GM21786 (cell line): ENCODE results near the gene TLK2.
"Not testable (repeated sequence)": the region's sequence is repeated elsewhere in the genome, so short reads cannot be mapped to it uniquely, and the experiment has no call there.

Source experiments
- ATAC-seq: cut with Tn5 transposase; IDR thresholded peaks from one replicate; pipeline ENCODE4 v1.9.1; 2021; ENCODE audit not compliant: unreplicated experiment

The TLK2 gene

GRCh38 chr17:62482553-62482952, 3.9 kb downstream of the TLK2 start:
- not testable (repeated sequence) for ATAC-seq

- not testable (repeated sequence) for ATAC-seq
Observed at GRCh38 chr17:62490990-62491389, 12.4 kb downstream of the TLK2 start.

- ATAC-seq = not testable (repeated sequence)
Observed at GRCh38 chr17:62493049-62493655, 14.5 kb downstream of the TLK2 start.

- not testable (repeated sequence) for ATAC-seq
Observed at GRCh38 chr17:62494073-62494472, 15.4 kb downstream of the TLK2 start.

- ATAC-seq = not testable (repeated sequence)
Observed at GRCh38 chr17:62496344-62496743, 17.7 kb downstream of the TLK2 start.

- not testable (repeated sequence) for ATAC-seq
Observed at GRCh38 chr17:62498796-62499195, 20.2 kb downstream of the TLK2 start.

- not testable (repeated sequence) for ATAC-seq
Observed at GRCh38 chr17:62500463-62500862, 21.8 kb downstream of the TLK2 start.

GRCh38 chr17:62504857-62505256, 26.2 kb downstream of the TLK2 start:
- ATAC-seq = not testable (repeated sequence)

- peak; percentile 69 for ATAC-seq
Observed at GRCh38 chr17:62507191-62507836, 28.7 kb downstream of the TLK2 start.

GRCh38 chr17:62510247-62510819, 31.7 kb downstream of the TLK2 start:
- not testable (repeated sequence) for ATAC-seq

GRCh38 chr17:62511014-62511413, 32.4 kb downstream of the TLK2 start:
- ATAC-seq = not testable (repeated sequence)

GRCh38 chr17:62516376-62516775, 37.8 kb downstream of the TLK2 start:
- not testable (repeated sequence) for ATAC-seq

- not testable (repeated sequence) for ATAC-seq
Observed at GRCh38 chr17:62521295-62521694, 42.7 kb downstream of the TLK2 start.

GRCh38 chr17:62524077-62524476, 45.5 kb downstream of the TLK2 start:
- not testable (repeated sequence) for ATAC-seq

- ATAC-seq = not testable (repeated sequence)
Observed at GRCh38 chr17:62525317-62525716, 46.7 kb downstream of the TLK2 start.

- not testable (repeated sequence) for ATAC-seq
Observed at GRCh38 chr17:62530936-62531335, 52.3 kb downstream of the TLK2 start.

GRCh38 chr17:62536557-62536956, 57.9 kb downstream of the TLK2 start:
- not testable (repeated sequence) for ATAC-seq

- not testable (repeated sequence) for ATAC-seq
Observed at GRCh38 chr17:62541073-62541472, 62.4 kb downstream of the TLK2 start.

- ATAC-seq = not testable (repeated sequence)
Observed at GRCh38 chr17:62543278-62543775, 64.7 kb downstream of the TLK2 start.

GRCh38 chr17:62546066-62546465, 67.4 kb downstream of the TLK2 start:
- ATAC-seq = not testable (repeated sequence)

GRCh38 chr17:62552851-62553659, 74.4 kb downstream of the TLK2 start:
- peak; percentile 83 for ATAC-seq
